GM12878 (cell line): ENCODE data around the gene SLC38A8. TPM values are rescaled to one million over a fixed set of nuclear protein-coding genes. Genes with fewer than 3 reads are reported as not detected.

Source experiments
- ELK1 ChIP-seq: IDR thresholded peaks from 2 replicates; pipeline ENCODE4 v1.6.1; 2012; ENCODE audit warnings: low read depth, low read length, improper control_type of control experiment
- ESRRA ChIP-seq: IDR thresholded peaks from 2 replicates; pipeline ENCODE4 v1.6.1; 2012; ENCODE audit warnings: mild to moderate bottlenecking, low read length, improper control_type of control experiment
- FOXM1 ChIP-seq: IDR thresholded peaks from 2 replicates; pipeline ENCODE4 v1.6.1; 2012; ENCODE audit warnings: low read depth, mild to moderate bottlenecking, inconsistent platforms, low read length, moderate library complexity
- HDGF ChIP-seq: fragments of 450-650 bp; IDR thresholded peaks from 2 replicates; pipeline ENCODE4 v1.6.1; 2016; ENCODE audit warnings: antibody characterized with exemption
- STAT1 ChIP-seq: fragments of 450-650 bp; conservative IDR thresholded peaks from 2 replicates; pipeline ENCODE4 v1.6.1; 2014; ENCODE audit warnings: antibody characterized with exemption, mild to moderate bottlenecking
- SUZ12 ChIP-seq: fragments of 200-600 bp; sonication (generic); IDR thresholded peaks from one replicate; pipeline ENCODE4 v1.6.1; 2018; ENCODE audit warnings: antibody characterized with exemption, mild to moderate bottlenecking; ENCODE audit not compliant: unreplicated experiment
- ZNF207 ChIP-seq: fragments of 450-650 bp; IDR thresholded peaks from 2 replicates; pipeline ENCODE4 v1.6.1; 2014; ENCODE audit warnings: antibody characterized with exemption, mild to moderate bottlenecking, borderline replicate concordance
- ZNF687 ChIP-seq: fragments of 450-650 bp; IDR thresholded peaks from 2 replicates; pipeline ENCODE4 v1.6.1; 2017; ENCODE audit warnings: mild to moderate bottlenecking, moderate library complexity
- ZSCAN29 ChIP-seq: fragments of 450-650 bp; IDR thresholded peaks from 2 replicates; pipeline ENCODE4 v1.6.1; 2017; ENCODE audit warnings: mild to moderate bottlenecking, moderate library complexity
- polyA plus RNA-seq, 11 experiments: library from polyadenylated mRNA; depleted of rRNA in 4 of 11; unstranded in 6 of 11; stranded (reverse) in 5 of 11; fragments of >200 nt; fragmentation: Nextera tagmentation in 4 of 11; fragmentation: Illumina TruSeq in 1 of 11; extraction: Ambion mirVana in 4 of 11; extraction: Trizol in 1 of 11; gene quantifications; 1 replicate in 1 of 11; 2 replicates in 10 of 11; pipeline versions ENCODE4 v1.2.1 to v1.2.3, GENCODE V29; 2011 to 2016; ENCODE audit warnings: inconsistent platforms in 2 of 11, missing spikeins in 2 of 11, low read depth in 1 of 11
- total RNA-seq, 4 experiments: library from RNA; depleted of rRNA in 3 of 4; stranded (reverse); fragments of >200 nt in 3 of 4; fragmentation: Illumina TruSeq in 1 of 4; extraction: Trizol in 1 of 4; gene quantifications; 2 replicates each; pipeline versions ENCODE4 v1.2.1 to v1.2.3, GENCODE V29; 2013 to 2021

Gene SLC38A8
- total and polyA plus RNA-seq, 10 of the 15 experiments (the other 5 are each of a cell fraction or from before 2014, with no cell fraction given): not detected

GRCh38 chr16:84049403-84050060 lies 6.9 kb upstream of the SLC38A8 start (continued):
- TF ChIP-seq ZNF687 (no peak), ESRRA (no peak), HDGF (no peak), ZSCAN29 (no peak), ELK1 (no peak), SUZ12 (no peak), FOXM1 (no peak), ZNF207 (no peak), STAT1 (no peak)
